ENCODE data around the gene SETX.
"Not testable (repeated sequence)": the region's sequence is repeated elsewhere in the genome, so short reads cannot be mapped to it uniquely, and the experiment has no call there.

The SETX gene, protein sequence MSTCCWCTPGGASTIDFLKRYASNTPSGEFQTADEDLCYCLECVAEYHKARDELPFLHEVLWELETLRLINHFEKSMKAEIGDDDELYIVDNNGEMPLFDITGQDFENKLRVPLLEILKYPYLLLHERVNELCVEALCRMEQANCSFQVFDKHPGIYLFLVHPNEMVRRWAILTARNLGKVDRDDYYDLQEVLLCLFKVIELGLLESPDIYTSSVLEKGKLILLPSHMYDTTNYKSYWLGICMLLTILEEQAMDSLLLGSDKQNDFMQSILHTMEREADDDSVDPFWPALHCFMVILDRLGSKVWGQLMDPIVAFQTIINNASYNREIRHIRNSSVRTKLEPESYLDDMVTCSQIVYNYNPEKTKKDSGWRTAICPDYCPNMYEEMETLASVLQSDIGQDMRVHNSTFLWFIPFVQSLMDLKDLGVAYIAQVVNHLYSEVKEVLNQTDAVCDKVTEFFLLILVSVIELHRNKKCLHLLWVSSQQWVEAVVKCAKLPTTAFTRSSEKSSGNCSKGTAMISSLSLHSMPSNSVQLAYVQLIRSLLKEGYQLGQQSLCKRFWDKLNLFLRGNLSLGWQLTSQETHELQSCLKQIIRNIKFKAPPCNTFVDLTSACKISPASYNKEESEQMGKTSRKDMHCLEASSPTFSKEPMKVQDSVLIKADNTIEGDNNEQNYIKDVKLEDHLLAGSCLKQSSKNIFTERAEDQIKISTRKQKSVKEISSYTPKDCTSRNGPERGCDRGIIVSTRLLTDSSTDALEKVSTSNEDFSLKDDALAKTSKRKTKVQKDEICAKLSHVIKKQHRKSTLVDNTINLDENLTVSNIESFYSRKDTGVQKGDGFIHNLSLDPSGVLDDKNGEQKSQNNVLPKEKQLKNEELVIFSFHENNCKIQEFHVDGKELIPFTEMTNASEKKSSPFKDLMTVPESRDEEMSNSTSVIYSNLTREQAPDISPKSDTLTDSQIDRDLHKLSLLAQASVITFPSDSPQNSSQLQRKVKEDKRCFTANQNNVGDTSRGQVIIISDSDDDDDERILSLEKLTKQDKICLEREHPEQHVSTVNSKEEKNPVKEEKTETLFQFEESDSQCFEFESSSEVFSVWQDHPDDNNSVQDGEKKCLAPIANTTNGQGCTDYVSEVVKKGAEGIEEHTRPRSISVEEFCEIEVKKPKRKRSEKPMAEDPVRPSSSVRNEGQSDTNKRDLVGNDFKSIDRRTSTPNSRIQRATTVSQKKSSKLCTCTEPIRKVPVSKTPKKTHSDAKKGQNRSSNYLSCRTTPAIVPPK (N-terminal part only)

DNA sequence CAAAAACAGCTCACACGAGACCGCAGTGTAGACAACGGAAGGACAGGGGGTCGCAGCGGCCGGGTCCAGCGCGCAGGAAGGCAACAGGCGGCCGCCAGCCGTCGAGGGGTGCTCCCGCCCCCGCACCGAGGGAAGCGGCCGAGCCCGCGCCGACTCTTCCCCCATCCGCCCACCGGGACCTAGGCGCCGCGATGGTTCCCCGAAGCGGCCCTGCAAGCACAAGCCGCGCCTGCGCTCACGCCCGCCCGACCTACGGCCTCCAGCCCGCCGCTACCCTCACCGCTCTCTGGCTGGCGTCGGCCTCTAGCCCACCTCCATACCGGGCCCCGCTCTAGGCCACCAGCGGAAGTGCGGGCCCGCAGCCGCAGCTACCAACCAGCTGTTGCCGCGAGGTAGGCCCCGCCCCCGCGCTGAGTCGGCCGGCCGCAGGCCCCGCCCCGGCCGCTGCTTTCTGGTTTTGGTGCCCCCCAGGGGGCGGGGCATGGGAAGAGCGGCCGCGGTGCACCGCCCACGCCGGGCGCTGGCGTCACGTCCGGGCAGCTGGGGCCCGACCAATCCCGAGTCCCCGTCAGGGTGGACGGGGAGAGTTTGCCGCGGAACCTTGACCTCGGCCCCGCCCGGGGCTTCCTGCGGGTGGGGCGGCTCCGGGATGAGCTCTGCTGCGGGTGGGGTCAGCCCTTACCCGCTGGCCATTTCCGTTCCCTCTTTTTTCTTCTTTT lies at the start of gene SETX:
SETX (minus strand) TSS at position 350 of the 719 bp plus-strand sequence. CDS start 5,558 bp downstream, outside the sequence.
- DNase-seq (ENCODE audit: extremely low read depth in 1 of 2, low read depth in 1 of 2), result peak; percentile 85 to 95

DNA sequence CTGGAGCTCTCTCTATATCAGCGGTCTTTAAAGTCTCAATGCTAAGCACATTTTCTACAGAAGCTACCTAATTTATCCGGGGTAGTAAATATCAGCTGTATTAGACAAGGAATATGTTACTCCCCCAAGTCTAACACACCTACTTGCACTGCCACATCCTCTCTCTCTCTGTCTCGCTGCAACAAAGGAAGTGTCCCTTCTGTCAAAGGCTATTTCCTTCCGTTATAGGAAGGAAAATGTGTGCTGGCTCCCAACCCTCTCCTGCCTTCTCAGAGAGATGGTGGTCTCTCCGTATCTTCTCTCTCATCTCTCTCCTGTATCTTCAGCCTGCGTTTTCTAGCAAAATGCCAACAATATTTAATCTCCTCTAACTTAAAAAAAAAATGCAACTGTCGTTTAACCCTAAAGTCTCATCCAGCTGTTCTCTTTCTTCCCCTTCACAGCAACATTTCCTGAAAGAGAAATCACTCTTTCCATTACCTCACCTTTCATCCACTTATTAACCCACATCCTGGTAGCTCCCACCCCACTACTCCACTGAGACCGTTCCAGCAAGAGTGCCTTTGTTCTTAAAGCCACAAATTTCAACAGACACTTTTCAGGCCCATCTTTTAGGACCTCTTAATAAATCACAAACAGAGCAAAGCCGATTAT lies 49.6 kb upstream of the SETX start:
- DNase-seq (ENCODE audit: extremely low read depth in 1 of 2, low read depth in 1 of 2), result no peak

DNA sequence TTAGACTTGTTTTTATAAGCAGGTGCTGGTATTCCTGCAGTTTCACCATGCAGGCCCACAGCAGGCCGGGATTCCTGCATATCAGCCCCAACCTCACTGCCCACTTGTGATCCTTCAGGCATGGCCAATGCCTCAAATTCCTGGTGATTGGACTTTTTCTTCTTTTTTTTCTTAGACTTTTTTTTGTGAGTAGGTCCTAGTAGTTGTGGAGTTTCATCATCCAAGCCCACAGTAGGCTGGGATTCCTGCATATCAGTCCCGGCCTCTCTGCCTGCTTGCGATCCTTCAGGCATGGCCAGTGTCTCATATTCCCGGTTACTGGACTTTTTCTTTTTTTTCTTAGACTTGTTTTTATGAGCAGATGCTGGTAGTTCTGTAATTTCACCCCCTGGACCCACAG lies 47.0 kb upstream of the SETX start:
- DNase-seq (ENCODE audit: extremely low read depth in 1 of 2, low read depth in 1 of 2), result no peak

DNA sequence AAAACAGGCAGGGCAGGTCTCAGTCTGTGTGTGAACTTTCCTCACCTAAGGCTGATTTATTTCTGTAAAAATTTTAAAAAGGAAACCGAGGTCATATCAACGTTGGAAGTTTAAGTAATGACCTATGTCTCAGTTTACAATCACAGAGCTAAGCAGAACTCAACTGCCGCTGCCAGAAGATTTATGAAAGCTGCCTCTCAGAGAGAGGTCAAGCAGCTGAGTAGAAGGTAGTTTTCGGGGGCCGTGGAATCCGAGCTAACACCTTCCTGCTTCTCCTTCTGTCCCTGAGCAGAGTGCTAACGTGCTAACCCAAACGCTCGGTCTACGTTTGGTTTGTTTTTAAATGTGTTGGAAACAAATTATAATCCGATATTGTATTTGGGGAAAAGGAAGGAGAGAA lies 40.8 kb upstream of the SETX start:
- no peak for DNase-seq (ENCODE audit: extremely low read depth in 1 of 2, low read depth in 1 of 2)

DNA sequence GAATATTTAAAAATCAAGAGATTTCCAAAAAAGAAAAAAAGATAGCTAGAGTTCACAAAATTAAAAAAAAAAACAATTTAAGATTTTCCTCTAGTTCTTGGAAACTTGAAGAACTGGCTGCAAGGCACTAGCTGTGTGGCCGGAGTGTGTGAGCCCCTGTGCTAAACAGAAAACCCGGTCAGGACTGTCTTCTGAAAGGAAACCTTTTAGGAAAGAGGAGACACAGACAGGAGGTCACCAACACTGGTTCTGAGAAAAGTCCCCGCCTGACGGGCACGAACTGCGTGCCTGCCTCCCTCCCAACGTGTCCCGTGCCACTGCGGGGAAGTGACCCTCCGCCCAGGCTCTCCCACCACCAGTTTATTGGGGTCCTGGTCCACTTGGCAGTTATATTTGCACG lies 36.7 kb upstream of the SETX start:
- DNase-seq (ENCODE audit: extremely low read depth in 1 of 2, low read depth in 1 of 2), result no peak

DNA sequence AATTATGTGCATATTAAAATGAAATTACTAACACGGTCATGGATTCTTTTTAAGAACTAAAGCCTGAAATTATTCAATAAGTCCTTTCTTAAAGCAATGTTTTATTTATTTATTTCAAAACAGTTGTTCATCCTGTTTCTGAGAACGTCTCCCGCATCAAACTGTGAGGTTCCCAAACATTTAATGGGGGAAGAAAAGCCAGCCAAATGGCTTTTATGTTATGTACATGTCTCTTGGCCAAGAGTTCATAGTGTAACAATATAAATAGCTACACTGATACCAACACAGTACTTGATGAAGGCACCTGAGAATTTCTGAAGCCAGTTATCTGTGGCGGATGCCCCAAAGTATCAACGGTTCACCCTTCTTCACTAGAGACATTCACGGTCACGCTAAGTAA lies 36.2 kb upstream of the SETX start:
- no peak for DNase-seq (ENCODE audit: extremely low read depth in 1 of 2, low read depth in 1 of 2)

DNA sequence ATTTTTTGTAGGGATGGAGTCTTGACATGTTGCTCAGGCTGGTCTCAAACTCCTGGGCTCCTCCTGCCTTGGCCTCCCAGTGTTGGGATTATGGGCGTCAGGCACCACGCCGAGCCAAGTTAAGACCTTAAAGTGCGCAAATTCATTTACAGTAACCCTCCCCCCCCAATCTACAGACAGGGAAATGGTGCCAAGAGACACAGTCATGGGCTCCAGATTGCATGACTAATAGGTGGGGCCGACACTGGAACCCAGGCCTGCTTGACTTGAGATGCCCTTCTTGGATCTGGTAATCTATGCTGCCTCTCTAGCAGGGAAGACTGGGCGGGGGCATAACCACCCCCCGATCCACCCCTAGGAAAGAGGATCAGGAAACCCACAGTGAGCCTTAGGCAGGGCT lies 32.3 kb upstream of the SETX start:
- no peak for DNase-seq (ENCODE audit: extremely low read depth in 1 of 2, low read depth in 1 of 2)

DNA sequence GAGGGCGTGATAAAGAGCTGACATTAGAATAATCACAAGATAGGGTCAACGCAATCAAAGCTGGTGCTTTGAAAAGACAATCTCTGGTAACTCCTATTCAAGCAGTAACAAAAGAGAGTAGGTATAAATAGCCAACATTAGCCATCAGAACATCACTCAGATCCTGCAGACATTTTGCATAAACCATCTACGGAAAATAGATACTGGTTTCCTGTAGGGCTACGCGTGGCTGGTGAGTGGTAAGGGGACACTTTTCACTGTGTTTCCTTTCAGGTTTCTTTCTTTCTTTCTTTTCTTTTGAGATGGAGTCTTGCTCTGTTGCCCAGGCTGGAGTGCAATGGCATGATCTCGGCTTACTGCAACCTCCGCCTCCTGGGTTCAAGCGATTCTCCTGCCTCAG lies 29.6 kb upstream of the SETX start:
- DNase-seq (ENCODE audit: extremely low read depth in 1 of 2, low read depth in 1 of 2), result no peak

DNA sequence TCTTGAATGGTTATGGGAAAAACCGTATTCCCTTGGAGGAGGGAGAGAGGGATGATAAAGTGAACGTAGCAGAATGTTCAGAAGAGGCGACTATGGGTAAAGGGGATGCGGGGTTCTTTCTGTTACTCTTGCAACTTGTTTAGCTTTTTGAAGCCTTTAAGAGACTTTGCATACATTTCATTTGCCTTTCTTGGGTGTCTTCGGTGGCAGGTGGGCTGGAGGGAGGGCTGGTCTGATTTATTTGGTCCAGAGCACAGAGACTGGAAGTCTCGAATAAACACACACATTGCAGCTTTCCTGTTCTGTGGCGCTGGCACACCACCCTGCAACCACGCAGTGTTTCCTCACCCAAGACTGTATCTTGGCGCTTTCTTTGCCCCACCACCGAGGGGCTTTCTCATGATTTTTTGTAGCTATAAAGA lies 28.7 kb upstream of the SETX start:
- DNase-seq (ENCODE audit: extremely low read depth in 1 of 2, low read depth in 1 of 2), result no peak

DNA sequence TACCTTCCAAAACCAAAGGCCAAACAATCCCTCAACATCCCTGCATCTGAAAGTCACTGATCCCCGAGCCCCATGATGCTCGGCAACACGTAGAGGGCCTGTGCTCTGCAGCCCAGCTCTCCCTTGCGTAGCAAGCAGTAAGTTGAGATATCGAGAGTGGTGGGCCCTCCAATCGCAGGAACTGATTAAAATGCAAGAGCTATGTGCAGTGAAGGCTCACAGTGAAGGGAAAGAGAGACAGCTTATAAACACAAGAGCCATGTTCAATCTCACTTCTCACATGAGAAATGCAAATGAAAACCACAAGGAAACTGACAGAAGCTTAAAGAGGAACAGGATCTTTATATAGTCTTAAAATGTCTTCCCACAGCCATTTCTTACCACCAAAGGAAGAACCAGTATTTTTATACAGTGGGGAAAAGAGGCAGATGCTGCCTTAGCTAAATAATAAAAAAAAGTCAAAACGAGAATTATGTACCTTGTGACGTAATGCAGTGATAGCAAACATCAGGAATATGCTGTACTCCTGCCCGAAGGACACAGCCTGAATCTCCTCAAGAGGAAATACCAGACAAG lies 27.3 kb upstream of the SETX start:
- DNase-seq (ENCODE audit: extremely low read depth in 1 of 2, low read depth in 1 of 2), result no peak

DNA sequence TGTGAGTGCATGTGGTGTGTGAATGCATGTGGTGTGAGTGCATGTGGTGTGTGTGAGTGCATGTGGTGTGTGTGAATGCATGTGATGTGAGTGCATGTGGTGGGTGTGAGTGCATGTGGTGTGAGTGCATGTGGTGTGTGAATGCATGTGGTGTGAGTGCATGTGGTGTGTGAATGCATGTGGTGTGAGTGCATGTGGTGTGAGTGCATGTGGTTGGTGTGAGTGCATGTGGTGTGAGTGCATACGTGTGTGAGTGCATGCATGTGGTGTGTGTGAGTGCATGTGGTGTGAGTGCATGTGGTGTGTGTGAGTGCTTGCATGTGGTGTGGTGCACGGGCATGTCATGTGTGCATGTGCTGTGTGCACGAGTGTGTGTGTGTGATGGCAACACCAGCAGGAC lies 23.6 kb upstream of the SETX start:
- not testable (repeated sequence) for DNase-seq (ENCODE audit: extremely low read depth in 1 of 2, low read depth in 1 of 2)

DNA sequence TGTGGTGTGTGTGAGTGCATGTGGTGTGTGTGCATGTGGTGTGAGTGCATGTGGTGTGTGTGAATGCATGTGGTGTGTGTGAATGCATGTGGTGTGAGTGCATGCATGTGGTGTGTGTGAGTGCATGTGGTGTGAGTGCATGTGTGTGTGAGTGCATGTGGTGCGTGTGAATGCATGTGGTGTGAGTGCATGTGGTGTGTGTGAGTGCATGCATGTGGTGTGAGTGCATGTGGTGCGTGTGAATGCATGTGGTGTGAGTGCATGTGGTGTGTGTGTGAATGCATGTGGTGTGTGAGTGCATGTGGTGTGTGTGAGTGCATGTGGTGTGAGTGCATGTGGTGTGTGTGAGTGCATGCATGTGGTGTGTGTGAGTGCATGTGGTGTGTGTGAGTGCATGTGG lies 23.0 kb upstream of the SETX start:
- not testable (repeated sequence) for DNase-seq (ENCODE audit: extremely low read depth in 1 of 2, low read depth in 1 of 2)

DNA sequence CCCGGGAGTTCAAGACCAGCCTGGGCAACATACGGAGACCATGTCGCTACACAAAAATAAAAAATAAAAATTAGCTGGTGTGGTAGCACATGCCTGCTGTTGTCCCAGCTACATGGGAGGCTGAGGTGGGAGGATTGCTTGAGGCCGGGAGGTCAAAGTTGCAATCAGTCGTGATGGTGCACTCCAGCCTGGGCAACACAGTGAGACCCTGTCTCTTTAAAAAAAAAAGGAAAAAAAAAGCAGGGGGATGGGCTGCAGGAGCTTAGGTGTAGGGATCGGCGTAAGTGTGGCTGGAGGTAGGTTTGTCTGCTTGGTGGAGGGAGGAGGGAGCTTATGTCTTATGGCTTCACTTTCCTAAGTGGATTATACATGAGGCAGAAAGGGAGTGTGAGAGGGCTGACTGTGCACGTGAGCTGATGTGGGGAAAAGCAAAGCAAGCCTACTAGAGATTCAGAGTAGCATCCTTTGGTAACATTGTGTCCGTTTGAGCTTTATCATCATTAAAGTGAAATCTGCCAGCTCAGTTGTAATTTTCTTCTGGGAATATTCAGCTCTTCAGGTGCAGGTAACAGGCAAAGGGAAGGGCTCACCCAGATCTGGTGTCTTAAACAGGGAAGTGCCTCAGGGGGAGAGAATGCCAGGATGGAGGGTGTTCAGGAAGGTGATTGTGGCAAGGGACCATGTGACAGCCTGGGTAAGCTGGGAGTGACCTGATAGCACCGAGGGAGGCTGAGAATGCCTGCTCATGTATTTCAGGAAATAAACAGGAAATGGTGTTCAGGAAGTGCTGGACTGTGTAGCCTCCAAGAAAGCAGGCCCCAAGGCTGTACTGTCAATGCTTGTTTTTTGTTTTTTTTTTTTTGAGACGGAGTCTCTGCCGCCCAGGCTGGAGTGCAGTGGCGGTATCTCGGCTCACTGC lies 17.6 kb upstream of the SETX start:
- no peak for DNase-seq (ENCODE audit: extremely low read depth in 1 of 2, low read depth in 1 of 2)

DNA sequence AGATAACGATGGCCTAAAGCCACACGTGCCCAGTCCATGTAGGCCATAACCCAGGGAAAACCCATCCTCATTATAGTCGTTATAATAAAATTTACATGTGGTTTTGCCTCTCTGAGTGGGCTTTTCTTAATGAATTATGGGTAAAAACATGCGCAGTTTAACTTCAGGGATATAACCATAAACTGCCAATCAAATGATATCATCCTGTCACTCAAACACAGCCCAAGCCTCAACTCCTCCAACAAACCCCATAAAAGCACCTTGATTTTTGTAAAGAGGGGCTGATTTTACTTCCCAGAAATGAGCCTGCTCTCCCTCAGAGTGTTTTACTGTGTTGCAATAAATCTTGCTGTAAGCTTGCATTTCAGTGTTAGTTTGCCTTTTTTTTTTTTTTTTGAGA lies 15.8 kb upstream of the SETX start:
- no peak for DNase-seq (ENCODE audit: extremely low read depth in 1 of 2, low read depth in 1 of 2)

DNA sequence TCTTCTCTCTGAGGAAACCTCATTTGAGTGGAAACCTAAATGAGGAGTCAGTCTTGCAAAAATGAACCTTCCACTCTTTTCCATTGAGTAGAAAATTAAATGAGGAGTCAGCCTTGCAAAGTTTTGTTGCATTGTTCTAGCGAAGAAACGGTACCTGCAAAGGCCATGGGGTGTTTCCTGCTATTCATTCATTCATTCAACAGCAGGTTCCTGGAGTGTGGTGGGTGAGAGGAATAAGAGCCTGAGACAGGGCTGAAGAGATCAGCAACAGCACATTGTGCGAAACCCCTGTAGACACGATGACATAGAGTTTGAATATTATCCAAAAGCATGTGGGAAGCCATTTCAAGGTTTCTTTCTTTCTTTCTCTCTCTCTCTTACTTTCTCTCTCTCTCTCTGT lies 14.6 kb upstream of the SETX start:
- no peak for DNase-seq (ENCODE audit: extremely low read depth in 1 of 2, low read depth in 1 of 2)

DNA sequence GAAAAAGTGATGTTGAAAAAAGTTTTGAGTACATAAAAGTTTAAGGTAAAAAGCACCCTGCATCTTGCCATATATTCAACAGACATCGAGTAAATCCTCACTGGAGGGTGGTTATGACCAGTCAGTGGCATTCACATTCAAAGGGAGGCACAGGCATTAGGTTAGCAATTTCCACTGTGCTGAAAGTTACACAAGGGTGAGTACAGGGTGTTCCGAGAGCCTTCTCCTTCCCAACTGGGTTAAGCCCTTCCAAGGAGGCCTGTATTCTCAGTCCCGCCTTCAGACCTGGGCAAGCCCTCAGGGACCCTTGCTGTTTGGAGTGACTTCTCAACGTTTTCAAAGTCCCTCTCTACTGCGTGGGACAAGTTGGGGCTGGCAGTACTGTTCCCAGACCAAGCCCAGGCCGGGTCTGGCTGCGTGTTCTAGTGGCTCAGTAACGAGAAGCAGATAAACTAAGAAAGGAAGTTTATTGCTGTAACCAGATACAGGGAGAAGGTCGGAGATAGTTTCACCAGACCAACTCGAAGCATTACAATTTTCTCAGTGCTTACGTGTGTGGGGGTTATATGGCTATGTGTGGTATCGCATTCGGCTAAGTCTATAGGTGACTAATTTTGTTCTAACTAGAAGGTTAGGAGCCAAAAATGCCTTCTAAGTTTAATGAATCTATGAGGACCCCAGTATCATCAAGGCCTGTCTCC lies 13.0 kb upstream of the SETX start:
- DNase-seq (ENCODE audit: extremely low read depth in 1 of 2, low read depth in 1 of 2), result no peak

DNA sequence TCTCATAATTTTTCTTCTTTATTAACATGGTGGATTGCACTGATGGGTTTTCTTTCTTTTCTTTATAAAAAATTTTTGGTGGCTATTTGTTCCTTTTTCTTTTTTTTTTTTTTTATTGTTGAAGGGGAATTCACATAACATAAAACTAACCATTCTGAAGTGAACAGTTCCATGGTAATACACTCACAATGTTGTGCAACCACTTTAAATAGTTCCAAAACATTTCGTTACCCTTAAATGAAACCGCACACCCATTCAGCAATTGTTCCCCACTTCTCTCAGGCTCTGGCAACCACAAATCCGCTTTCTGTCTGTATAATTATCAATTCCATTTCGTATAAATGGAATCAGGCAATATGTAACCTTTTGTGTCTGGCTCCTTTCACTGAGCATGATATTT lies 11.7 kb upstream of the SETX start:
- no peak for DNase-seq (ENCODE audit: extremely low read depth in 1 of 2, low read depth in 1 of 2)

DNA sequence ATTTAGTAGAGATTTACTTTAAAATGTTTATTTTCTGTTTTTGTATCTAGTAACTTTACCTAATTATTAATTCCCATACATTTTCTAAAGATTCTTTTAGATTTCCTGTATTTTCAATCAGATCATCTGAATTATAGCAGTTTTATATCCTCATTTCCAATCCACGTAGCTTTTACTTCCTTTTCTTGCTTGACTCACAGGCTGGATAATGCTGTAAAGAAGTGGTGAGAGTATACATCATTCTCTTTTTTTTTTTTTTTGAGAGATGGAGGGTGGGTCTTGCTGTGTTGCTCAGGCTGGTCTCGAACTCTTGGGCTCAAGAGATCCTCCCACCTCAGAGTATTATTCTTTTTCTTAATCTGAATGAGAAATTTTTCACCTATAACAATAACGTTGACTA lies 11.2 kb upstream of the SETX start:
- no peak for DNase-seq (ENCODE audit: extremely low read depth in 1 of 2, low read depth in 1 of 2)
